Hematopoietic multipotent progenitor cell treated with erythropoietin and hydrocortisone succinate and interleukin-3 and kit ligand, for 17 days (in vitro differentiated cells): ENCODE measurements around the gene CAVIN2.
"Not testable (repeated sequence)": the region's sequence is repeated elsewhere in the genome, so short reads cannot be mapped to it uniquely, and the experiment has no call there.

Experiments
- DNase-seq: peaks from one replicate; pipeline ENCODE4 v3.0.0-alpha.2; 2015; ENCODE audit warnings: low spot score

CAVIN2 gene

DNA sequence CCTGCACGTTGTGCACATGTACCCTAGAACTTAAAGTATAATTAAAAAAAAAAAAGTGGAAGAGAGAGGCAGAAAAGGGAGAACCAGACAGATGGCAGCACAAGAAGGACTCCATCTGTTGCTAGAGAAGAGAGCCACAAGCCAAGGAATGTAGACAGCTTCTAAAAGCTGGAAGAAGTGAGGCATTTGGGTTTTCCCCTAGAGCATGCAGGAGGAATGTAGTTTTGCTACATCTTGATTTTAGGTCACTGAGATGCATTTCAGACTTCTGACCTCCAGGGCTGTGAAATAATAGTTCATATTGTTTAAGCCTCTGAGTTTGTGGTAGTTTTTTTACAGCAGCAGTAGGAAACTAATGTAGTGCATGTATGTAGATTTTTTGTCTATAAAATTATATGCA, 46.0 kb downstream of the CAVIN2 start:
- no peak for DNase-seq

DNA sequence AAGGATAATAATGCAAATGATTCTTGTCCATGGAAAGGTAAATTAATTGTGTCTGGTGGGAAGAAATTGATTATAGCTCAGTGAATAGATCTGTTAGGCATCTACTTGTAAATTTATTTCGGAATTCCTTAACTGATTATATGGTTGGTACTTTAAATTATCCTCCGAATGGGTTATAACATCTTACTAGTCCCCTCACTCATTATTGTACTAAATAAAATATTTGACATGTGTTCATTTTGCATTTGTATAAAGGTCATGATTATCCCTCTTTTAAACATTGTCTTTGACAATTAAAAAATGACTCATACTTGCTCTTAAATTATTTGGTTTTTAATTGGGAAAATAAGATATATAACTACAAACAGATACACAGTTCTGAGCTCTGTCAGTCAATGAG, 47.4 kb downstream of the CAVIN2 start:
- DNase-seq, result no peak

DNA sequence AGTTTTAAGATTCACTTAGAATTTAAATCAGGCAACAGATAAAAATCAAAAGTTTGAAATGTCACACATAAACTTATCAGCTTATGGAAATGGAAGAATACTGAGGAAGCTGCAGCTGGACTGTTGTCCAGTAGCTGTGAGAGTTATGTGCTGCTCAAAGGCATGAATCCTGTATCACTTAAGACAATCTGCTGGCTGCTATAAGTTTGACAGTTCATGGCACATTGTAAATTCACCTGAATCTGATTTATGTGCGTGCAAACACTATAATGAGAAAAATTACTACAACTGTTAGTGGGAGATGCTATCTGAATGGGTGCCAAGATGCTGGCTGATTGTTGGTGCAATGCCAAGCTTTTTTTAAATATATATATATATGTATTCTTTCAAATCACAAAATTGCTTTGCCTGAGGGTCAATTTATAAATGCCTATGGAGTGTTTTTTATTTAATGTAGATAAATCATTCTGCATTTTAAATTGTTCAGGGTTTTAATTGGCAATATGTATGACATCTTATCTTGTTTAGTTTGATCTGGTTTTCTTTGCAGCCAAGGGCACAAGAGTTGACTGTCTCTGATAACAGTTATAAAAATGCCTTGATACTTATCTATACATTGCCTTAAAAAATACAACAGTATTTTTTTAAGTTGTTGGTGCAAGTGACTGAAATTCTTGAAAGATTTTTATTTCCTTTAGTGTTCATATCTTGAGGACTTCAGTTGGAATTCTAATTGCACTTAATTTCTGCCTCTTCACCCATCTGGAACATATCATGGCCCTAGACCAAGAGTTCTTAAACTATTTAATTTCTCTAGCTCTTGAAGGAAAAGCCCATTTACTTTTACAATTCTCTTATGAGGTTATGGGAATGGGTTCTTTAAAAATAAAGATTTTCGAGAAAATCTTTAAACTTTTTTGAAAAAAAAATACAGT, 48.7 kb downstream of the CAVIN2 start:
- no peak for DNase-seq

DNA sequence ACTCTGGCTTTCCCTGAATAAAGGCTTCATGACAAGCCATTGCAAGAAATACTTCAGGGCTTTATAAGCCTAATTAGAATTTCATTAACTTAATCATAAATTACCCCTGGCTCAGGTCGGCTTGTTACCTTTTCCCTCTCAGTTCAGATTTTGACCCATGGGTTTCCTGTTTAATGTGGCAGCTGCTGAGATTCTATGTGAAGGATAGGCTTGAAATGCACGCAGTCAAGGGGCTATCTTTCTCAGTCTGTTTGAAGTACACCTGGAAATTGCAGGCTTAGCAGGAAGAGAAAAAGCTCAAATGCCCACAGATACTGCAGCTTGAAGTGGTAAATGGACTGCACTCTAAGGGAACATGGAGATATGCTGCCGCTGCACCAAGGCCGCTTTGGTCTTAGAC, 49.4 kb downstream of the CAVIN2 start:
- DNase-seq, result no peak

DNA sequence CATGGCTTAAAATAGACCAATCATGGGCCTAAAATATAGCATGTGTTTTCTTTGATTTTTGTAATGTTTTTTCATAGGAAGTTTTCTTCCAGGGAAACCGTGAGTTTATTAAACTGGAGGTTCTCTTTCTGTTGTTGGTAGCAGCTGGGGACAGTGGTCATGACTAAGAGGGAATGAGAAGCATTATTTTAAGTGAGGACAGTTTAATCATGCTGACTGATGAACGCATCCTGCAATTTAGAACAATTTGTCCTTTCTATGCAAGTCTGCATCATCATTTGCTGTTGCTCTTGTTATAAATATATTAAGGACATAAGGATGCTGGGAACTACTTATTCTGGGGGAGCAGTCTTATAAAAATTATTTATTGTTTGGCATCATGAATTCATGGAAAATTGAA, 51.2 kb downstream of the CAVIN2 start:
- no peak for DNase-seq

DNA sequence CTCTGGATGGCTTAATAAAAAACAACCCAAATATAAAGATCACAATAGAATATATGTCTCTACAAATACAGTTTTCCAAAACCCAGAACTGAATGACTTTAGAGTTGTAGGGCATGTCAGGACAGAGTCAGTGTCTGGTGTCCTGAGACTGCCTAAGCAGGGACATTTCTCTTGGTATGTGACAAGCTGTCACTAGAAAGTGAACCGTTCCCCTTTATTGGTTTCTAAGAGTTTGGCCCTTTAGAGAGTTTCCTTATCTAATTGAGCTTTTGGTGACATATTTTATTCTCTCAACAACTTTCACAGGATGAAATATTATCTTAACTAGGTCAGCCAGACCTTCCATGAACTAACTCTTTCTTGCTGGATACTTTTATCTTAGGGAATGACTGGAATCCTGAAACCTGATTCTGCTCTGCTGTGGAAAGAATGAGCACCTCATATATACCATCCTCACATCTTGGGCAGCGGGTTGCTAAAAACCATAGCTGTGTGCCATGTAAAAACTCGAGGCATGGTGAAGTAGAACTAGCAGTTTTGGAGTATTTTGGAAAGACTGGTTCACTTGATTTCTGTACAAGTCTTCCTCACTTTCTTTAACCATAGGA, 54.8 kb downstream of the CAVIN2 start:
- no peak for DNase-seq

DNA sequence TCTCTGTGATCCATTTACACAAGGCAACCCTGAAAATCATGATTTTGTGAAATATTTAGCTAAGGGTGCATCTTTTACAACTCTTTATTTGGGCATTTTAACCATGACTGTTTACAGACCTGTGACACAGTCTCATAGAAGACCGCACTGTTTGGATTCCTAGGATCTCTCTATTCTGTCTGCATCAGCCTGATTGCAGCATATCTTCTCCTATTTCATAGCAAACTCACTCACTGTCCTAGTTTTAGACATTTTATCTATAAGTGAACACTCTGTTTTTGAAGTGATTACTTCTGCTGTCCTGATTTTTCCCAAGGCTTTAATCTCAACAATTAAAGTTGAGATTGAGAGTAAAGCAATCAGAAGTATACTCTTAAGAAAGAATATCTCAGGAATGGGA, 56.2 kb downstream of the CAVIN2 start:
- no peak for DNase-seq

DNA sequence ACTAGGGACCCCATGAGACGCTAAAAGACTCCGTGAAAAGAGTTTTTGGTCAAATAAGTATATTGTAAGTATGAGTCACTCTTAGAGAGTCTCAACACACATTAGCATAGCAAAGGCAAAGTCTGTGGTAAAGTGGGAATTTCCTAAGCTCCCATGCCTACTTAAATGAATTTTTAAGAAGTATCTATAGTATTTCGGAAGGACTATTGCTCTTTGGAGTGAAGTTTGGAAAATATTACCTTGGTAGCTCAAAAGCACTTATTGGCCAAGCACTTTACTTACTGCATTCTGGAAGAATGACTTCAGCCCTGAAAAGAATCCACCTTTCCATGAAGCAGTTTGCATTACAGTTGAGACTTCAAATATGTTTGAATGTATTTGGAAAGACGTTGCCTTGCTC, 57.1 kb downstream of the CAVIN2 start:
- DNase-seq, result no peak

DNA sequence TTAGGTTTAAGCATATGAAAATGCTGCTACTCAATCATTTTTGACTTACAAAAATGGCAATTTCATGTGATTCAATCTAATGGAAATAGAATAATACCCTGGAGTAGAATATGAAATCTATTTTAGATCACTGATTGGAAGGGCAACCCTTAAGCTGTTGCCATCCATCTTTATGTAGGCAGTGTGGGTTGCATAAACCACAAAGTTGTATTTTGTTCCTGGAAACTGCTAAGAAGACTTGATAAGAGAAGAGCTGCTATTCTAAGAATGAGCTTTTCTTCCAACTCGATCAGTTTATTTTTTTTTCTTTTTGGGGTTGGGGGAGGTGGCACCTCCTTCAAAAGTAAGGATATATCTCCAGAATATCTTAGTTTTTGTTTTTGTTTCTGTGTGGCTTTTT, 60.2 kb downstream of the CAVIN2 start:
- no peak for DNase-seq

DNA sequence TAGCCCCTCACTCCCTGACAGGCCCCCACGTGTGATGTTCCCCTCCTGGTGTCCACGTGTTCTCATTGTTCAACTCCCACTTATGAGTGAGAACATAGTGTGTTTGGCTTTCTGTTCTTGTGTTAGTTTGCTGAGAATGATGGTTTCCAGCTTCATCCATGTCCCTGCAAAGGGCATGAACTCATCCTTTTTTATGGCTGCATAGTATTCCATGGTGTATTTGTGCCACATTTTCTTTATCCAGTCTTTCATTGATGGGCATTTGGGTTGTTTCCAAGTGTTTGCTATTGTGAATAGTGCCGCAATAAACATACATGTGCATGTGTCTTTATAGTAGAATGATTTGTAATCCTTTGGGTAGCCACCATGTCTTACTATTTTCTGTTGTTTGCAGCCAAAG, 61.2 kb downstream of the CAVIN2 start:
- DNase-seq, result not testable (repeated sequence)
